Measurements from ENCODE around the gene CSMD2.

DNA sequence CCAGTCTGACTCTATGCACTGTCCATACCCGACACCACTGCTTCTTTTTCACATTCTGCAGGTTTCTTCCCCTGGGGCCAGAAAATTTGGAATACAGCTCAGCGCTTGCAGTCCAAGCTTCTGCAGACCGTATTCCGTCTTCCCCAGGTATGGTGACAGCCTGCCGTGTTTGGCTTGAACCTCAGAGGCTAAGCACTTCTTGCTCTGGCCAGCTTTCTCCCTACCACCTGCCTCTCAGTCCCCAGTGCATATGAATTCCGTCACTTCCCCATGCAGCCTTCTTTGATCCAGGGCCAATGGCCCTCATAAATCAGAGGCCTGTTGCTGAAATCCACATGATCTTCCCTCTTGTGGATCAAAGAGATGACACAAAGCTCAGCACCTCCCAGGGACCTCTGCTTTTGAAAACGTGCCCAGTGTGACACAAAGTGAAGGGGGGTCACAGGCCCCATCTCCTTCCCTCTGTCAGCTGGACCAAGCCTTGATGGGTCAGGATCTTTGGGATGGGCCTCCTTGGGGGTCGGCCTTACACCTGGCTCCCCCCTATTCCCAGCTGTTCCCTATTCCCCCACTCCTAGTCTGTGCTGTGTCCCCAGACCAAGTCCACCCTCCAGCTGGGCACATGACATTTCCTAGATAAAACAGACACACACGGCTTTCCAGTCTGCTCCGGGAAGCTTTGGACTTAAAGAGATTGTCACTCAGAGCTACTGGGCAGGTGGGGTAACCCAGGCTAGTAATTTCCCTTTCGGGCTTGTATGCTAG lies 234.5 kb downstream of the CSMD2 start:
- TF ChIP-seq, protein P1, sequence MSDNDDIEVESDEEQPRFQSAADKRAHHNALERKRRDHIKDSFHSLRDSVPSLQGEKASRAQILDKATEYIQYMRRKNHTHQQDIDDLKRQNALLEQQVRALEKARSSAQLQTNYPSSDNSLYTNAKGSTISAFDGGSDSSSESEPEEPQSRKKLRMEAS (IDR thresholded peaks at IDR 0.05): no peak
- TF ChIP-seq POLR2A (IDR thresholded peaks at IDR 0.05; ENCODE audit: control extremely low read depth in 1 of 2, low read depth in 2 of 2, low read length in 2 of 2) (no peak), JUND (IDR thresholded peaks at IDR 0.05; ENCODE audit: low read length) (no peak), RFX5 (IDR thresholded peaks at IDR 0.05; ENCODE audit: borderline replicate concordance, low read depth, low read length) (no peak), EP300 (IDR thresholded peaks at IDR 0.05; ENCODE audit: borderline replicate concordance in 1 of 2, low read depth in 2 of 2, low read length in 2 of 2) (no peak), POLR2AphosphoS5 (IDR thresholded peaks at IDR 0.05; ENCODE audit: low read depth, low read length) (no peak), RXRA (IDR thresholded peaks at IDR 0.05; ENCODE audit: insufficient read depth, low read depth, low read length) (no peak), EZH2 (IDR thresholded peaks at IDR 0.05; ENCODE audit: low read depth, low read length, severe bottlenecking) (no peak), CHD2 (IDR thresholded peaks at IDR 0.05; ENCODE audit: low read length) (no peak)
- TF ChIP-seq, protein P2, sequence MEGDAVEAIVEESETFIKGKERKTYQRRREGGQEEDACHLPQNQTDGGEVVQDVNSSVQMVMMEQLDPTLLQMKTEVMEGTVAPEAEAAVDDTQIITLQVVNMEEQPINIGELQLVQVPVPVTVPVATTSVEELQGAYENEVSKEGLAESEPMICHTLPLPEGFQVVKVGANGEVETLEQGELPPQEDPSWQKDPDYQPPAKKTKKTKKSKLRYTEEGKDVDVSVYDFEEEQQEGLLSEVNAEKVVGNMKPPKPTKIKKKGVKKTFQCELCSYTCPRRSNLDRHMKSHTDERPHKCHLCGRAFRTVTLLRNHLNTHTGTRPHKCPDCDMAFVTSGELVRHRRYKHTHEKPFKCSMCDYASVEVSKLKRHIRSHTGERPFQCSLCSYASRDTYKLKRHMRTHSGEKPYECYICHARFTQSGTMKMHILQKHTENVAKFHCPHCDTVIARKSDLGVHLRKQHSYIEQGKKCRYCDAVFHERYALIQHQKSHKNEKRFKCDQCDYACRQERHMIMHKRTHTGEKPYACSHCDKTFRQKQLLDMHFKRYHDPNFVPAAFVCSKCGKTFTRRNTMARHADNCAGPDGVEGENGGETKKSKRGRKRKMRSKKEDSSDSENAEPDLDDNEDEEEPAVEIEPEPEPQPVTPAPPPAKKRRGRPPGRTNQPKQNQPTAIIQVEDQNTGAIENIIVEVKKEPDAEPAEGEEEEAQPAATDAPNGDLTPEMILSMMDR (IDR thresholded peaks at IDR 0.05; ENCODE audit: control extremely low read depth in 1 of 3, insufficient read depth in 1 of 3, low read depth in 1 of 3, low read length in 3 of 3): no peak
- TF ChIP-seq, protein P3, sequence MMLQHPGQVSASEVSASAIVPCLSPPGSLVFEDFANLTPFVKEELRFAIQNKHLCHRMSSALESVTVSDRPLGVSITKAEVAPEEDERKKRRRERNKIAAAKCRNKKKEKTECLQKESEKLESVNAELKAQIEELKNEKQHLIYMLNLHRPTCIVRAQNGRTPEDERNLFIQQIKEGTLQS (IDR thresholded peaks at IDR 0.05; ENCODE audit: insufficient read depth, low read depth, low read length): no peak
- TF ChIP-seq, protein P4, sequence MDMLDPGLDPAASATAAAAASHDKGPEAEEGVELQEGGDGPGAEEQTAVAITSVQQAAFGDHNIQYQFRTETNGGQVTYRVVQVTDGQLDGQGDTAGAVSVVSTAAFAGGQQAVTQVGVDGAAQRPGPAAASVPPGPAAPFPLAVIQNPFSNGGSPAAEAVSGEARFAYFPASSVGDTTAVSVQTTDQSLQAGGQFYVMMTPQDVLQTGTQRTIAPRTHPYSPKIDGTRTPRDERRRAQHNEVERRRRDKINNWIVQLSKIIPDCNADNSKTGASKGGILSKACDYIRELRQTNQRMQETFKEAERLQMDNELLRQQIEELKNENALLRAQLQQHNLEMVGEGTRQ (IDR thresholded peaks at IDR 0.05; ENCODE audit: low read length): no peak
